OCI-LY1 (cell line): Measurements from ENCODE around the gene PLPP7.
A peak's percentile ranks its signal among the peaks of the same experiment; 100 is the strongest.

Experiments used
- H2AFZ ChIP-seq: fragments of 200-600 bp; sonication (generic), shearing (Covaris generic); 2 replicates; pipeline ENCODE4 v1.6.0; 2014; ENCODE audit warnings: antibody characterized with exemption, mild to moderate bottlenecking, low read length
- H3F3A ChIP-seq: fragments of 200-600 bp; sonication (generic), shearing (Covaris generic); 2 replicates; pipeline ENCODE4 v1.6.0; 2014; ENCODE audit warnings: mild to moderate bottlenecking, antibody characterized with exemption, low read length, moderate library complexity; ENCODE audit not compliant: insufficient read depth
- H3K27ac ChIP-seq: fragments of 200-600 bp; sonication (generic); 2 replicates; pipeline ENCODE4 v1.5.1; 2014; ENCODE audit warnings: low read length, mixed run types, mild to moderate bottlenecking, low read depth; ENCODE audit not compliant: poor library complexity, severe bottlenecking
- H3K27me3 ChIP-seq: fragments of 200-600 bp; sonication (generic); 2 replicates; pipeline ENCODE4 v1.6.0; 2014; ENCODE audit warnings: antibody characterized with exemption, mild to moderate bottlenecking, low read length, moderate library complexity; ENCODE audit not compliant: insufficient read depth
- H3K36me3 ChIP-seq: fragments of 200-600 bp; sonication (generic); 2 replicates; pipeline ENCODE4 v1.6.1; 2014; ENCODE audit warnings: mild to moderate bottlenecking, antibody characterized with exemption, low read length, moderate library complexity, mixed read lengths; ENCODE audit not compliant: insufficient read depth
- H3K4me1 ChIP-seq: fragments of 200-600 bp; sonication (generic); 2 replicates; pipeline ENCODE4 v1.5.1; 2014; ENCODE audit warnings: mild to moderate bottlenecking, low read length, moderate library complexity; ENCODE audit not compliant: insufficient read depth, severe bottlenecking
- H3K4me2 ChIP-seq: fragments of 200-600 bp; sonication (generic), shearing (Covaris generic); 2 replicates; pipeline ENCODE4 v1.6.1; 2014; ENCODE audit warnings: low read length
- H3K4me3 ChIP-seq: fragments of 200-600 bp; sonication (generic); 2 replicates; pipeline ENCODE4 v1.5.1; 2014; ENCODE audit warnings: low read length, low read depth, mild to moderate bottlenecking, mixed read lengths; ENCODE audit not compliant: poor library complexity, severe bottlenecking
- H3K79me2 ChIP-seq: fragments of 200-600 bp; shearing (Covaris generic); 2 replicates; pipeline ENCODE4 v1.6.1; 2016; ENCODE audit warnings: mixed run types, low read length, mixed read lengths; ENCODE audit not compliant: insufficient read depth
- H3K9ac ChIP-seq: fragments of 200-600 bp; sonication (generic), shearing (Covaris generic); 2 replicates; pipeline ENCODE4 v1.6.1; 2014; ENCODE audit warnings: mild to moderate bottlenecking, low read length, mixed read lengths
- H3K9me2 ChIP-seq: fragments of 200-600 bp; sonication (generic), shearing (Covaris generic); 2 replicates; pipeline ENCODE4 v1.6.1; 2014; ENCODE audit warnings: low read depth, mild to moderate bottlenecking, low read length, mixed read lengths
- H3K9me3 ChIP-seq: fragments of 200-600 bp; shearing (Covaris generic); 2 replicates; pipeline ENCODE4 v1.6.1; 2014; ENCODE audit warnings: low read length, mixed read lengths
- H4K20me1 ChIP-seq: fragments of 200-600 bp; sonication (generic), shearing (Covaris generic); 2 replicates; pipeline ENCODE4 v1.6.0; 2016; ENCODE audit warnings: mild to moderate bottlenecking, low read length; ENCODE audit not compliant: insufficient read depth
- EZH2 ChIP-seq: fragments of 200-600 bp; sonication (generic), shearing (Covaris generic); IDR thresholded peaks from 2 replicates; pipeline ENCODE4 v1.8.0; 2017; ENCODE audit warnings: borderline replicate concordance, mixed run types, mild to moderate bottlenecking, antibody characterized with exemption, low read length, moderate library complexity, mixed read lengths
- TF ChIP-seq, protein P1 (sequence below): fragments of 200-600 bp; sonication (generic), shearing (Covaris generic); IDR thresholded peaks from 2 replicates; pipeline ENCODE4 v1.5.1; 2017; ENCODE audit warnings: mild to moderate bottlenecking, antibody characterized with exemption, low read length, moderate library complexity, mixed read lengths

Gene PLPP7

DNA sequence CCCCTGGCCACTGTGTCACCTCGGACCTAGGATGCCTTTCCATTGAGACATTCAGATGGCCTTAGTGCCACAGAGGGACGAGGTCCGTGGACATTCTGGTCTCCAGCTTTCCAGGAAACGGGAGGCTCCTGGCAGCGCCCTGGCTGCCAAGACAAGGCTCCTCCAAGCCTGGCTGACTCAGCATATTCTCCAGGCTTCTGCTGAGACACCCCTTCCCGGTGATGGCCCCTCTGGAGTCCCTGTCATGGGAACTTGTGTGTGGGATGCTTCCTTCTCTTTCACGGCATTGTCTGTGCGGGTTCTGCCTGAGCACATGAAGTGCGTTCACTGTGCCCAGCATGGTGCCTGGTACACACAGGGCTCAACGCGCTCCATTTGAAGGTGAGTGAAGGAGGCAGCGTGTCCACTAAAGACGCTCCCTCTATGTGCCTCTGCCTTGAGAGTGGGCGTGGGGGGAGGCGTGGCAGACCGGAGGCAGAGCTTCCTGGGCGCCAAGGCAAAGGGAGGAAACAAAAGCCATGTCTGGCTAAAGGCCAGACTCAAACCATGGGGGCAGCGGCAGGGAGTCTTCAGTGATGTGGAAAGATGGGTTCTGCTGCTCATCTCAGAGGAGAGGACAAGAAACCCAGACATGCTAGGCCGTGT is 58.0 kb downstream of the PLPP7 start:
- H2AFZ ChIP-seq = no peak overlapping the region
- no peaks in the 10 kb centered on the region for H3K9me3 ChIP-seq
- no peaks in the 10 kb centered on the region for H3K9me2 ChIP-seq
- no peak overlapping the region for H3K27ac ChIP-seq
- H3K9ac ChIP-seq = no peak overlapping the region
- H3K4me3 ChIP-seq = no peak overlapping the region
- H3K36me3 ChIP-seq = no peaks in the 10 kb centered on the region
- H3K79me2 ChIP-seq = no peaks in the 10 kb centered on the region
- no peaks in the 10 kb centered on the region for H3K27me3 ChIP-seq
- H3K4me2 ChIP-seq = no peak overlapping the region
- H3F3A ChIP-seq = no peaks in the 10 kb centered on the region
- peaks cover 16% of the 10 kb centered on the region for H3K4me1 ChIP-seq
- H4K20me1 ChIP-seq = no peaks in the 10 kb centered on the region
- TF ChIP-seq EZH2 = no peak
- TF ChIP-seq, protein P1, sequence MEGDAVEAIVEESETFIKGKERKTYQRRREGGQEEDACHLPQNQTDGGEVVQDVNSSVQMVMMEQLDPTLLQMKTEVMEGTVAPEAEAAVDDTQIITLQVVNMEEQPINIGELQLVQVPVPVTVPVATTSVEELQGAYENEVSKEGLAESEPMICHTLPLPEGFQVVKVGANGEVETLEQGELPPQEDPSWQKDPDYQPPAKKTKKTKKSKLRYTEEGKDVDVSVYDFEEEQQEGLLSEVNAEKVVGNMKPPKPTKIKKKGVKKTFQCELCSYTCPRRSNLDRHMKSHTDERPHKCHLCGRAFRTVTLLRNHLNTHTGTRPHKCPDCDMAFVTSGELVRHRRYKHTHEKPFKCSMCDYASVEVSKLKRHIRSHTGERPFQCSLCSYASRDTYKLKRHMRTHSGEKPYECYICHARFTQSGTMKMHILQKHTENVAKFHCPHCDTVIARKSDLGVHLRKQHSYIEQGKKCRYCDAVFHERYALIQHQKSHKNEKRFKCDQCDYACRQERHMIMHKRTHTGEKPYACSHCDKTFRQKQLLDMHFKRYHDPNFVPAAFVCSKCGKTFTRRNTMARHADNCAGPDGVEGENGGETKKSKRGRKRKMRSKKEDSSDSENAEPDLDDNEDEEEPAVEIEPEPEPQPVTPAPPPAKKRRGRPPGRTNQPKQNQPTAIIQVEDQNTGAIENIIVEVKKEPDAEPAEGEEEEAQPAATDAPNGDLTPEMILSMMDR = no peak

DNA sequence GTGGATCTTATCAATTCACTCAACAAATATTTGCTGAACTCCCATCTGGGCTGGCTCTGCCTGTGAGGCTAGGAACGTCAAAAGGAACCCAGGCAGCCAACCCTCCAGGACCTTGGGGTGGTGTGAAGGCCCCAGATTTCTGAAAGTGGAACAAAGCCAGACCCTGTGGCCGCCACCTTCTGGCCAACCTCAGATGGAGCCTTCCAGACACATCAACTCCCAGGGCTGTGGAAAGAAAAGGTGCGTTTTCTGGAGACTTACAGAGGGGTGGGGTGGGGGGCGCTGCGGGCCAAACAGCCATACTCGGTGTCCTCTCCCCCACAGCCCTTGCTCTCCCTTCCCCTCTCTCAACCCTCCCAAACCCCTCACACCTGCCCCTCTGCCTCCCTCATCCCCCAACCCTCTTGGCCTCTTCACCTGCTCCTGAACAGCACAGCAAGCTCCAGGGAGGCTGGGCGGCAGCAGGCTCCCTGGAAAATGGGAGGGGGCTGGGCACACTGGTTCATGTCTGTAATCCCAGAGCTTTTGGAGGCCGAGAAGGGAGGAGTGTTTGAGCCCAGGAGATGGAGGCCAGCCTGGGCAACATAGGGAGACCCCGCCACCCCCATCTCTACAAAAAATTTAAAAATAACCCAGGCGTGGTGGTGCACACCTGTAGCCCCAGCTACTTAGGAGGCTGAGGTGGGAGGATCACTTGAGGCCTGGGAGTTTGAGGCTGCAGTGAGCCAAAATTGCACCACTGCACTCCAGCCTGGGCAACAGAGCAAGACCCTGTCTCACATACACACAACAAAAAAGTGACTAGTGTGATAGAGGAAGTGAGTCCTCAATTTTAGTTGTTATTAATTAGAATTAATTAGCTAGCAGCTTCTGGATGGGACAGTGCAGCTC is 59.4 kb downstream of the PLPP7 start:
- Histone ChIP-seq H3K9me2 (no peaks in the 10 kb centered on the region), H3K4me2 (no peak overlapping the region), H3K27ac (no peak overlapping the region), H3K36me3 (no peaks in the 10 kb centered on the region), H3F3A (no peaks in the 10 kb centered on the region), H2AFZ (no peak overlapping the region), H3K27me3 (no peaks in the 10 kb centered on the region), H4K20me1 (no peaks in the 10 kb centered on the region), H3K4me1 (peaks cover 16% of the 10 kb centered on the region), H3K79me2 (no peaks in the 10 kb centered on the region), H3K4me3 (no peak overlapping the region), H3K9me3 (no peaks in the 10 kb centered on the region), H3K9ac (no peak overlapping the region)
- TF ChIP-seq EZH2 = no peak
- TF ChIP-seq, protein P1 = no peak

DNA sequence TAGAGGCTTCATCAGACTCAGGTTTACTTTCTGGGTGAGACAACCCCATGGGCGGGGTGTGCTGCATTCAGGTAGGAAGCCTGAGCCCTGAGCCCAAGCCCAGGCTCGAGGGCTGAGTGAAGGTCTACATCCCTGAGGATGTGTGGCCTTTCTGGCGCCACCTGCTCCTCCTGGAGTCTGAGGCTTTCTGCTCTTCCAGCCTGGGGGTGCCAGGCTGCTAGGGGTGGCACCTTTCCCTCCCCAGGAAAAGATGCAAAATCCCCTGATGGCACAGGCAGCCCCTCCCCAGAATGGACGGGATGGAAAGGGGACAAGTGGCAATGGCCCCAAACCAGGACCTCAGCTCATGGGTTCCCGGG is 60.0 kb downstream of the PLPP7 start:
- TF ChIP-seq EZH2 = no peak
- TF ChIP-seq, protein P1 = no peak
- H3K79me2 ChIP-seq = no peaks in the 10 kb centered on the region
- no peak overlapping the region for H2AFZ ChIP-seq
- no peak overlapping the region for H3K27ac ChIP-seq
- H3K4me3 ChIP-seq = no peak overlapping the region
- no peaks in the 10 kb centered on the region for H4K20me1 ChIP-seq
- H3K9me2 ChIP-seq = no peaks in the 10 kb centered on the region
- no peaks in the 10 kb centered on the region for H3K27me3 ChIP-seq
- no peaks in the 10 kb centered on the region for H3F3A ChIP-seq
- peak overlapping the region; percentile 68; the same call in 1 of the 2 replicates for H3K4me2 ChIP-seq
- peaks cover 16% of the 10 kb centered on the region for H3K4me1 ChIP-seq
- no peaks in the 10 kb centered on the region for H3K36me3 ChIP-seq
- no peaks in the 10 kb centered on the region for H3K9me3 ChIP-seq
- H3K9ac ChIP-seq = no peak overlapping the region
